Measurements from ENCODE around the gene CYTH1.

DNA sequence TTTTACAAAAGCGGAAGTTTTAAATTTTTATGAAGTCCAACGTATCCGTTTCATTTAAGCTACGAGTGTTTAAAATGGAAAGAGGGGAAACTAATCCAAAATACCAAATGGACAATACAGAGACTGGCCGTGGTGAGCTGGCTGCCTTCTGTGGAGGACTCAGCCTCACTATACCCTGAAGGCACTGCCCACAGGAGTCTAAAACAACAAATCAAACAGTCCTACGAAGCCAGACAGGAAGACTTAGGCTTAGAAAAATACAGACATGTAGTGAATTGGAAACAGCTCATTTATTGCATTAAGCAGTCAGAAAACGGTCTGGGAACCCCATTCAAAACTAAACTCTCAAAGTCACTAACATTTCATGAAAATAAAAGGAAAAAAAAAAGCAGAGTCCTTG, 75.1 kb downstream of the CYTH1 start:
- TF ChIP-seq, protein P1, sequence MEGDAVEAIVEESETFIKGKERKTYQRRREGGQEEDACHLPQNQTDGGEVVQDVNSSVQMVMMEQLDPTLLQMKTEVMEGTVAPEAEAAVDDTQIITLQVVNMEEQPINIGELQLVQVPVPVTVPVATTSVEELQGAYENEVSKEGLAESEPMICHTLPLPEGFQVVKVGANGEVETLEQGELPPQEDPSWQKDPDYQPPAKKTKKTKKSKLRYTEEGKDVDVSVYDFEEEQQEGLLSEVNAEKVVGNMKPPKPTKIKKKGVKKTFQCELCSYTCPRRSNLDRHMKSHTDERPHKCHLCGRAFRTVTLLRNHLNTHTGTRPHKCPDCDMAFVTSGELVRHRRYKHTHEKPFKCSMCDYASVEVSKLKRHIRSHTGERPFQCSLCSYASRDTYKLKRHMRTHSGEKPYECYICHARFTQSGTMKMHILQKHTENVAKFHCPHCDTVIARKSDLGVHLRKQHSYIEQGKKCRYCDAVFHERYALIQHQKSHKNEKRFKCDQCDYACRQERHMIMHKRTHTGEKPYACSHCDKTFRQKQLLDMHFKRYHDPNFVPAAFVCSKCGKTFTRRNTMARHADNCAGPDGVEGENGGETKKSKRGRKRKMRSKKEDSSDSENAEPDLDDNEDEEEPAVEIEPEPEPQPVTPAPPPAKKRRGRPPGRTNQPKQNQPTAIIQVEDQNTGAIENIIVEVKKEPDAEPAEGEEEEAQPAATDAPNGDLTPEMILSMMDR (IDR thresholded peaks at IDR 0.05) = no peak
- no peak for TF ChIP-seq POLR2A (IDR thresholded peaks at IDR 0.05)

Measured in testis (tissue), 2 donors.